Lower leg skin (tissue), 4 donors: ENCODE results near the gene DHRS2. TPM values are rescaled to one million over a fixed set of nuclear protein-coding genes. Genes with fewer than 3 reads are reported as not detected.

ENCODE experiments used
- DNase-seq, 2 donors: peaks; one replicate each; pipeline ENCODE4 v3.0.0-alpha.2; 2019; ENCODE audit warnings: low spot score in 2 of 2
- H3K4me3 ChIP-seq: fragments of 200-600 bp; sonication (generic); 2 replicates; pipeline ENCODE4 v1.5.1; 2017; ENCODE audit warnings: mild to moderate bottlenecking, low read depth; ENCODE audit not compliant: poor library complexity, severe bottlenecking
- CTCF ChIP-seq, 3 donors: fragments of 450-650 bp; IDR thresholded peaks; one replicate each; pipeline ENCODE4 v1.5.1; 2016; ENCODE audit warnings: antibody characterized with exemption in 3 of 3, mild to moderate bottlenecking in 3 of 3, moderate library complexity in 2 of 3
- POLR2A ChIP-seq, 2 donors: fragments of 450-650 bp; IDR thresholded peaks; one replicate each; pipeline ENCODE4 v1.6.1; 2016 to 2017; ENCODE audit warnings: antibody characterized with exemption in 2 of 2, mild to moderate bottlenecking in 1 of 2, moderate library complexity in 1 of 2
- WGBS, 2 donors: methylation state at CpG; one replicate each; pipeline ENCODE4 v1.1.5; 2018; 5-methylcytosine and 5-hydroxymethylcytosine counted together
- intact Hi-C: fragments of 100-400 bp; cut with DNase I; formaldehyde crosslinking; loops from one replicate; pipeline ENCODE4 v1.15.0; 2023; ENCODE audit warnings: low total_unique reads
- total RNA-seq, 4 donors: library from RNA; depleted of rRNA; stranded (reverse); fragments of >200 nt; gene quantifications; one replicate each; pipeline ENCODE4 v1.1.0, GENCODE V29; 2016

Gene DHRS2
- total RNA-seq, 4 donors from 2014 or later: 1.9 to 6.0 TPM; not detected in 2

GRCh38 chr14:23663127-23663526 is 27.0 kb downstream of the DHRS2 start:
- H3K4me3 ChIP-seq: no peak overlapping the region
- DNase-seq: no peak
- intact Hi-C loops: loop anchor here (10.0 kb wide), 1 partner anchor 242 kb away; no protein-coding TSS in a partner anchor
- WGBS, 2 donors: 93 to 97% methylated on average over 2 of the region's 2 CpGs
- TF ChIP-seq CTCF (IDR thresholded peaks at IDR 0.05) (no peak), POLR2A (IDR thresholded peaks at IDR 0.05) (no peak)

DNA sequence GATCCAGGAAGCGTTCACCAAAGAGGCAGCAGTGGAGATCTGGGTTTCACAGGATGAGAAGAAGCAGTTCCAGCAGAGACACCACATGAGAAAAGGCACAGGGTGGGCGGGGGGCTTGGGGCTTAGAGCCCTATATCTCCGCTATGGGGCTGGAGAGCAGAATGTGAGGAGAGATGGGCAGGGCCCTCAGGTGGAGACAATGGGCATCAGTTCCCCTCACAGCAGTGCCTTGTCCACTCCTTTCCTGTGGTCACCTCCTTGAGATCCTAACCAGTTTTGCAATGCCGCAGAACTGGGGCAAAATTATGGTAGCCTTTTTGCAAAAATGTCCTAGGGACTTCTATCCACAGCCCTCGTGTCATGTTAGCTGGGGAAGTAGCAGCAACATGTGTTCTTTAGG is 27.5 kb downstream of the DHRS2 start:
- intact Hi-C loops: loop anchor here (10.0 kb wide), 1 partner anchor 241 kb away; no protein-coding TSS in a partner anchor
- no peak for TF ChIP-seq CTCF (IDR thresholded peaks at IDR 0.05)
- no peak for TF ChIP-seq POLR2A (IDR thresholded peaks at IDR 0.05)
- H3K4me3 ChIP-seq: no peak overlapping the region
- DNase-seq: no peak
- WGBS, 2 donors: 74 to 75% methylated on average over 5 of the region's 5 CpGs

DNA sequence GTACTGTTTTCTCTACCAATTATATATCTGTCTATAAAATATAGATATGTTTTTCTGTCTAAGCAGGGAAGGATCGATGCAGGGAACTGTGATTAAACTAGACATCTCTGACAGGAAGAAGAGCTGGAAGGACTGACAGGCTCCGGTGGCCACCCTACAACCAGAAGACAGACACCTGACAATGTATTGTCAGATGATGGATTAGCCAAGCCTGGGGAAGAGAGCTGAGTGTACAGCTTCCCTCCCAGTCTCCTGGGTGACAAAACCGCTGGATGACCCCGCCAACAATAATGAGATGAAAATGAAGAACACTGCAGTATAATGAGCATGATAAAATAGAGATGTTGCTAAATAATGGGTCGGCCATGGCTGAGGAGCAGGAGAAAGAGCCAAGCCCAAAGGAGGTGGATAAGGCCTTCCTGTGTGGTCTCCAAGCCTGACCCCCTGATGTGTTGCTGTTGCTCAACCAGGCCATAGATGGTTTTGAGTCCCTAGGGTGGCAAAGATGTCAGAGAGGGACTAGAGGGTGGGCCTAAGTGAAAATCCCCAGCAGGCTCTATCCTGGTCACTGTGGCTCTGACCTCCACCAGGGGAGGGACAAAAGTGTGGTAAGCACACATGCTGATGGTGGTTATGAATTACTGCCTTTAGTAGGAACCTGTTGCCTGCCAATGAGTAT is 28.2 kb downstream of the DHRS2 start:
- H3K4me3 ChIP-seq: no peak overlapping the region
- 83 to 86% methylated on average over 5 of the region's 5 CpGs for WGBS, 2 donors
- no peak for DNase-seq
- no peak for TF ChIP-seq CTCF (IDR thresholded peaks at IDR 0.05)
- no peak for TF ChIP-seq POLR2A (IDR thresholded peaks at IDR 0.05)
- intact Hi-C loops: loop anchor here (10.0 kb wide), 1 partner anchor 240 kb away; no protein-coding TSS in a partner anchor

GRCh38 chr14:23665302-23666016 is 29.3 kb downstream of the DHRS2 start:
- intact Hi-C loops: loop anchor here (10.0 kb wide), 1 partner anchor 239 kb away; no protein-coding TSS in a partner anchor
- no peak overlapping the region for H3K4me3 ChIP-seq
- TF ChIP-seq CTCF (IDR thresholded peaks at IDR 0.05) (no peak), POLR2A (IDR thresholded peaks at IDR 0.05) (no peak)
- DNase-seq: no peak
- 37 to 40% methylated on average over 4 of the region's 4 CpGs for WGBS, 2 donors

DNA sequence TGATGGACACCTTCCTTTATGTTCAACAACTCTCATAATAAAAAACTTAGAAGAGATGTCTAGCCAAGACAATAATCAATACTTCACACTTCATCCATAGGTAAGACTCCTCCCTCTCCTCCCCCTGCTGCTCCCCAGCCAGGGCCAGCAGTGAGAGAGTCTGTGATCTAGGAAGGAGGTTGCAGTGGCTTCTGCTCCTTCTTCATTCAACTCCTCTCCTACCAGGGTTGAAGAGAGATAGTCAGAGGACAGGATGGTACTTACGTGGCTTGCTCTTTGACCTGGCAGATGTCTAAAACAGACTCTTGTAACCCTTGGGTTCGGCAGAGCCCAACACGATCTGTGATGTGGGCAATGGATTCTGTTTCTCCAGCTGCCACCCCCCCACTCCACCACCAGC is 31.0 kb downstream of the DHRS2 start:
- intact Hi-C loops: loop anchor here (10.0 kb wide), 1 partner anchor 238 kb away; no protein-coding TSS in a partner anchor
- WGBS, 2 donors: 78 to 82% methylated on average over 3 of the region's 3 CpGs
- no peak overlapping the region for H3K4me3 ChIP-seq
- DNase-seq: no peak
- no peak for TF ChIP-seq POLR2A (IDR thresholded peaks at IDR 0.05)
- TF ChIP-seq CTCF (IDR thresholded peaks at IDR 0.05): no peak
